ENCODE data around the gene ROCK1. TPM values are rescaled to one million over a fixed set of nuclear protein-coding genes. Genes with fewer than 3 reads are reported as not detected.

Gene ROCK1
- total and polyA plus RNA-seq, 2 of the 8 experiments (the other 6 are each of a cell fraction or from before 2014, with no cell fraction given), result 4.2 to 48.9 TPM

DNA sequence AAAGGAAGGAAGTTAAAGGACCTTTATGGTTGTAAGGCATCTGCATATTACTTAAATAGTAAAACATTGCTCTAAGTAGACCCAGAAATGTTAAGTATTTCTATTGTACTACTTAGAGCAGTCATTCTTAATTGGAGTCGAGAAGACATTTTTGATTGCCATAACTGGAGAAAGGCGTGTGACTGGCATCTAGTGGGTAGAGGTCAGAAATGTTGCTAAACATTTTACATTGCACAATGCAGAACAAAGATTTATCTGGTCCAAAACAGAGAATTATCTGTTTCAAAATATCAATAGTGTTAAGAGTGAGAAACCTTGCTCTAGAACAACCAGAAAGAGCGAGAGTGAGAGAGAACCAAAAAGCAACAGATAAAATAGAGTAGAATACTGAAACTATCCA, 23.3 kb upstream of the ROCK1 start:
- H2AK5ac ChIP-seq (ENCODE audit: low read depth, low read length), result no peak overlapping the region
- no peak overlapping the region for H2BK120ac ChIP-seq (replicated peaks; ENCODE audit: low read depth, low read length)
- no peak overlapping the region for H2BK5ac ChIP-seq (ENCODE audit: low read depth, low read length)
- H3K4ac ChIP-seq (replicated peaks; ENCODE audit: insufficient read length, low read depth, low read length), result no peak overlapping the region
- H3K36me3 ChIP-seq (ENCODE audit: control insufficient read depth in 2 of 4, insufficient read depth in 4 of 4, low read length in 3 of 4), result peaks cover 0 to 3% (median 0%) of the 10 kb centered on the region in 4 experiments; a peak in 1 of 8 replicates
- H3K9ac ChIP-seq (replicated peaks in 1 of 4; ENCODE audit: extremely low read depth in 1 of 4, low read depth in 3 of 4, low read length in 3 of 4), result no peak overlapping the region
- no peak overlapping the region for H3K56ac ChIP-seq (replicated peaks; ENCODE audit: insufficient read length, low read depth, low read length)
- no peak overlapping the region for H2BK15ac ChIP-seq (ENCODE audit: low read length)
- ChIA-PET POLR2A (ENCODE audit: partially characterized antibody) (no interaction called here), CTCF (ENCODE audit: partially characterized antibody) (no interaction called here)
- peaks cover 0 to 19% of the 10 kb centered on the region in 2 experiments; a peak in 2 of 4 replicates for H3K9me3 ChIP-seq (ENCODE audit: insufficient read depth in 2 of 2, low read depth in 1 of 2, low read length in 1 of 2)
- TF ChIP-seq BCL11A (IDR thresholded peaks at IDR 0.05; ENCODE audit: low read depth in 2 of 2, low read length in 2 of 2) (no peak), RAD21 (IDR thresholded peaks at IDR 0.05 in 1 of 2, conservative IDR thresholded peaks at IDR 0.05 in 1 of 2; ENCODE audit: low read depth in 2 of 2, low read length in 2 of 2) (peak; percentile 36 to 39; a peak in 3 of 4 replicates), SIRT6 (IDR thresholded peaks at IDR 0.05; ENCODE audit: low read length) (no peak)
- H4K91ac ChIP-seq (replicated peaks; ENCODE audit: insufficient read length, low read length), result no peak overlapping the region
- no peak overlapping the region for H2AFZ ChIP-seq (ENCODE audit: low read length)
- H3K23me2 ChIP-seq (ENCODE audit: low read depth, low read length), result no peaks in the 10 kb centered on the region
- peaks cover 0 to 1% (median 0%) of the 10 kb centered on the region in 4 experiments; a peak in 1 of 7 replicates for H3K27me3 ChIP-seq (replicated peaks in 1 of 4; ENCODE audit: control insufficient read depth in 3 of 4, extremely low read depth in 1 of 4, insufficient read depth in 3 of 4, low read length in 3 of 4)
- WGBS, 2 experiments (ENCODE audit: extremely low coverage in 1 of 2, insufficient coverage in 1 of 2, insufficient read length in 1 of 2, insufficient replicate concordance in 2 of 2, low coverage in 1 of 2, low lambda C conversion rate in 2 of 2, missing lambda C conversion rate in 1 of 2), result 89% methylated on average over 3 of the region's 3 CpGs; no CpG with 5 or more reads in 1 of the 2 experiments
- H3K79me2 ChIP-seq (ENCODE audit: control insufficient read depth in 1 of 2, insufficient read depth in 2 of 2, low read length in 2 of 2), result no peaks in the 10 kb centered on the region
- H3K79me1 ChIP-seq (ENCODE audit: low read depth, low read length), result no peaks in the 10 kb centered on the region
- no peak overlapping the region for H3K27ac ChIP-seq (ENCODE audit: low read depth, low read length)
- no peaks in the 10 kb centered on the region for H4K20me1 ChIP-seq (replicated peaks in 1 of 2; ENCODE audit: control insufficient read depth in 1 of 2, insufficient read depth in 2 of 2, low read length in 2 of 2)
- no peaks in the 10 kb centered on the region for H3K4me1 ChIP-seq (replicated peaks in 1 of 4; ENCODE audit: control insufficient read depth in 3 of 4, insufficient read depth in 4 of 4, low read length in 3 of 4)
- DNase-seq (ENCODE audit: low read depth in 1 of 2, low spot score in 2 of 2), result no peak
- no peak overlapping the region for H2BK20ac ChIP-seq (ENCODE audit: low read length)
- FAIRE-seq, result no peak
- H3K4me3 ChIP-seq (ENCODE audit: extremely low read depth in 1 of 4, insufficient read depth in 2 of 4, low read depth in 3 of 4, low read length in 4 of 4), result no peak overlapping the region
- no peak overlapping the region for H3K23ac ChIP-seq (ENCODE audit: insufficient read length)
- H3K14ac ChIP-seq (ENCODE audit: insufficient read length), result no peak overlapping the region
- no peak overlapping the region for H4K8ac ChIP-seq (ENCODE audit: extremely low read depth, insufficient read depth, low read length)
- no peak overlapping the region for H3K4me2 ChIP-seq (ENCODE audit: insufficient read depth in 1 of 2, low read depth in 2 of 2, low read length in 2 of 2)
- H3K18ac ChIP-seq (ENCODE audit: extremely low read depth, low read length), result no peak overlapping the region
- H2BK12ac ChIP-seq (ENCODE audit: low read depth, low read length), result no peak overlapping the region
- no peak overlapping the region for H4K5ac ChIP-seq (ENCODE audit: insufficient read length, low read depth, low read length)

All from H1 (cell line).